Measurements from ENCODE around the gene EXOC2. TPM values are rescaled to one million over a fixed set of nuclear protein-coding genes. Genes with fewer than 3 reads are reported as not detected.

EXOC2 gene
- total and polyA plus RNA-seq, 2 of the 13 experiments (the other 11 are each of a cell fraction or from before 2014, with no cell fraction given), result 12.6 to 22.9 TPM

DNA sequence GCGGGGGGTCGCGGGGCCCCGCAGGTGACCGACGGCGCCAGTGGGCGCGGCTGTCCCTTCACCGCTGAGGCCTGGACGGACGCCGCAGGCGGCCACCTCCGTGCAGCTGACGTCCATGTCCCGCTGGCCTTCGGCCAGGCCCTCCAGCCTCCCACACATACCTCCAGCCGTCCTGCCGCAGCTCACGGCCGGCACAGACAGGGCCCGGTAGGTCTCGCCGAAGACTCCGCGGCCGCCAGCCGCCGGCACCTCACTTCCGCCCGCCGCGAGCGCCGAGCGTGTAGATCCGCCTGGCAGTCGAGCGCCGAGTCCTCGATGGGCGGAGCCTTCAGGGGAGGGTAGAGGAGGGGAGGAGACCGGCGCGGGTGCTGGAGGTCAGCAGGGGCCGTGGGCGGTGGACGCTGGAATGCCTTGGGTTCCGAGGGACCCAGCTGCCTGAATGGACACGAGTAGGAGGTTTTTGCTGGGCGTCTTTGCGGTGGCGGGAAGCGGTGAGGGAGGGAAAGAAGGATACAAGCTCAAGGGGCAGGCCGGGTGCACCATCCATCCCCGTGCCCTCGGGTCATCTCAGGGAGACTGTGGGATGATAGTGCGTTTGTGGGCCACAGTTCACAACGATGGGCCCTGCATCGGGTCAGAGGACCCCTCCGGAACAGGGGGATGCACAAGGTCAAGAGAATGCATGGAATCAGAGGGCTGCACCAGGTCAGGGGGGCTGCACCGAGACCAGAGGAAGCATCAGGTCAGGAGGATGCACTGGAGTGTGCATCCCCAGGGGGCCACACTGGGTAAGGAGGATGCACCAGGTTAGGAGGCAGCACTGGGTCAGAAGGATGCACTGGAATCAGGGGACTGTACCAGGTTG lies at the start of gene EXOC2 (continued):
- TF ChIP-seq ZNF496 (CRISPR knock-in tag; IDR thresholded peaks at IDR 0.05; ENCODE audit: insufficient replicate concordance) (no peak), ARNTL (CRISPR knock-in tag; IDR thresholded peaks at IDR 0.05) (peak; percentile 50; the same call in 1 of the 2 replicates), MYNN (CRISPR knock-in tag; IDR thresholded peaks at IDR 0.05; ENCODE audit: low read depth) (peak; percentile 46; the same call in 1 of the 2 replicates), U2AF2 (IDR thresholded peaks at IDR 0.05; ENCODE audit: low read depth, low read length) (peak; percentile 61; the same call in 1 of the 2 replicates), ZNF652 (CRISPR knock-in tag; IDR thresholded peaks at IDR 0.05; ENCODE audit: borderline replicate concordance, low read depth) (no peak; the same call in 1 of the 2 replicates), ZNF557 (CRISPR knock-in tag; IDR thresholded peaks at IDR 0.05) (peak; percentile 90), ZNF850 (CRISPR knock-in tag; conservative IDR thresholded peaks at IDR 0.05) (peak; percentile 89), ZNF558 (CRISPR knock-in tag; IDR thresholded peaks at IDR 0.05; ENCODE audit: borderline replicate concordance) (no peak), IRX3 (CRISPR knock-in tag; IDR thresholded peaks at IDR 0.05; ENCODE audit: borderline replicate concordance, low read depth) (no peak), ELF3 (CRISPR knock-in tag; IDR thresholded peaks at IDR 0.05) (peak; percentile 92), NFE2 (CRISPR knock-in tag; IDR thresholded peaks at IDR 0.05) (no peak), NCOA1 (CRISPR knock-in tag; IDR thresholded peaks at IDR 0.05) (no peak; the same call in 1 of the 2 replicates), EZH2 (conservative IDR thresholded peaks at IDR 0.05; ENCODE audit: low read depth, low read length) (no peak), SALL1 (CRISPR knock-in tag; IDR thresholded peaks at IDR 0.05) (peak; percentile 92)
- TF ChIP-seq, protein P1, sequence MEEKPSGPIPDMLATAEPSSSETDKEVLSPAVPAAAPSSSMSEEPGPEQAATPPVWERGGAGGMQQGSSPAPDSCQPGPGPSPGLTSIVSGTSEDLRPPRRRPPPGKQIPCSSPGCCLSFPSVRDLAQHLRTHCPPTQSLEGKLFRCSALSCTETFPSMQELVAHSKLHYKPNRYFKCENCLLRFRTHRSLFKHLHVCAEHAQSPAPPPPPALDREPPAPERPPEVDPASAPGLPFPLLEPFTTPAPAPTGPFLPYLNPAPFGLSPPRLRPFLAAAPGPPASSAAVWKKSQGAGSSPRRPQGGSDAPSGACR (CRISPR knock-in tag; IDR thresholded peaks at IDR 0.05), result no peak; the same call in none of the 2 replicates
- TF ChIP-seq, protein P2, sequence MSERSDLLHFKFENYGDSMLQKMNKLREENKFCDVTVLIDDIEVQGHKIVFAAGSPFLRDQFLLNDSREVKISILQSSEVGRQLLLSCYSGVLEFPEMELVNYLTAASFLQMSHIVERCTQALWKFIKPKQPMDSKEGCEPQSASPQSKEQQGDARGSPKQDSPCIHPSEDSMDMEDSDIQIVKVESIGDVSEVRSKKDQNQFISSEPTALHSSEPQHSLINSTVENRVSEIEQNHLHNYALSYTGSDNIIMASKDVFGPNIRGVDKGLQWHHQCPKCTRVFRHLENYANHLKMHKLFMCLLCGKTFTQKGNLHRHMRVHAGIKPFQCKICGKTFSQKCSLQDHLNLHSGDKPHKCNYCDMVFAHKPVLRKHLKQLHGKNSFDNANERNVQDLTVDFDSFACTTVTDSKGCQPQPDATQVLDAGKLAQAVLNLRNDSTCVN (CRISPR knock-in tag; IDR thresholded peaks at IDR 0.05; ENCODE audit: borderline replicate concordance), result peak; percentile 81
- TF ChIP-seq, protein P3, sequence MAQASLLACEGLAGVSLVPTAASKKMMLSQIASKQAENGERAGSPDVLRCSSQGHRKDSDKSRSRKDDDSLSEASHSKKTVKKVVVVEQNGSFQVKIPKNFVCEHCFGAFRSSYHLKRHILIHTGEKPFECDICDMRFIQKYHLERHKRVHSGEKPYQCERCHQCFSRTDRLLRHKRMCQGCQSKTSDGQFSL (CRISPR knock-in tag; IDR thresholded peaks at IDR 0.05), result peak; percentile 81
- TF ChIP-seq, protein P4, sequence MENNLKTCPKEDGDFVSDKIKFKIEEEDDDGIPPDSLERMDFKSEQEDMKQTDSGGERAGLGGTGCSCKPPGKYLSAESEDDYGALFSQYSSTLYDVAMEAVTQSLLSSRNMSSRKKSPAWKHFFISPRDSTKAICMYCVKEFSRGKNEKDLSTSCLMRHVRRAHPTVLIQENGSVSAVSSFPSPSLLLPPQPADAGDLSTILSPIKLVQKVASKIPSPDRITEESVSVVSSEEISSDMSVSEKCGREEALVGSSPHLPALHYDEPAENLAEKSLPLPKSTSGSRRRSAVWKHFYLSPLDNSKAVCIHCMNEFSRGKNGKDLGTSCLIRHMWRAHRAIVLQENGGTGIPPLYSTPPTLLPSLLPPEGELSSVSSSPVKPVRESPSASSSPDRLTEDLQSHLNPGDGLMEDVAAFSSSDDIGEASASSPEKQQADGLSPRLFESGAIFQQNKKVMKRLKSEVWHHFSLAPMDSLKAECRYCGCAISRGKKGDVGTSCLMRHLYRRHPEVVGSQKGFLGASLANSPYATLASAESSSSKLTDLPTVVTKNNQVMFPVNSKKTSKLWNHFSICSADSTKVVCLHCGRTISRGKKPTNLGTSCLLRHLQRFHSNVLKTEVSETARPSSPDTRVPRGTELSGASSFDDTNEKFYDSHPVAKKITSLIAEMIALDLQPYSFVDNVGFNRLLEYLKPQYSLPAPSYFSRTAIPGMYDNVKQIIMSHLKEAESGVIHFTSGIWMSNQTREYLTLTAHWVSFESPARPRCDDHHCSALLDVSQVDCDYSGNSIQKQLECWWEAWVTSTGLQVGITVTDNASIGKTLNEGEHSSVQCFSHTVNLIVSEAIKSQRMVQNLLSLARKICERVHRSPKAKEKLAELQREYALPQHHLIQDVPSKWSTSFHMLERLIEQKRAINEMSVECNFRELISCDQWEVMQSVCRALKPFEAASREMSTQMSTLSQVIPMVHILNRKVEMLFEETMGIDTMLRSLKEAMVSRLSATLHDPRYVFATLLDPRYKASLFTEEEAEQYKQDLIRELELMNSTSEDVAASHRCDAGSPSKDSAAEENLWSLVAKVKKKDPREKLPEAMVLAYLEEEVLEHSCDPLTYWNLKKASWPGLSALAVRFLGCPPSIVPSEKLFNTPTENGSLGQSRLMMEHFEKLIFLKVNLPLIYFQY (CRISPR knock-in tag; IDR thresholded peaks at IDR 0.05; ENCODE audit: borderline replicate concordance), result peak; percentile 74; the same call in 1 of the 2 replicates
- TF ChIP-seq, protein P5, sequence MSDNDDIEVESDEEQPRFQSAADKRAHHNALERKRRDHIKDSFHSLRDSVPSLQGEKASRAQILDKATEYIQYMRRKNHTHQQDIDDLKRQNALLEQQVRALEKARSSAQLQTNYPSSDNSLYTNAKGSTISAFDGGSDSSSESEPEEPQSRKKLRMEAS (IDR thresholded peaks at IDR 0.05), result peak; percentile 70; the same call in 1 of the 2 replicates

Measured in HepG2 (cell line).